GM18867 (cell line): ENCODE measurements around the gene KLRC1.
"Not testable (repeated sequence)": the region's sequence is repeated elsewhere in the genome, so short reads cannot be mapped to it uniquely, and the experiment has no call there.

Experiments
- ATAC-seq: cut with Tn5 transposase; IDR thresholded peaks from one replicate; pipeline ENCODE4 v1.9.1; 2021; ENCODE audit warnings: mild to moderate bottlenecking, moderate library complexity; ENCODE audit not compliant: unreplicated experiment

The KLRC1 gene

DNA sequence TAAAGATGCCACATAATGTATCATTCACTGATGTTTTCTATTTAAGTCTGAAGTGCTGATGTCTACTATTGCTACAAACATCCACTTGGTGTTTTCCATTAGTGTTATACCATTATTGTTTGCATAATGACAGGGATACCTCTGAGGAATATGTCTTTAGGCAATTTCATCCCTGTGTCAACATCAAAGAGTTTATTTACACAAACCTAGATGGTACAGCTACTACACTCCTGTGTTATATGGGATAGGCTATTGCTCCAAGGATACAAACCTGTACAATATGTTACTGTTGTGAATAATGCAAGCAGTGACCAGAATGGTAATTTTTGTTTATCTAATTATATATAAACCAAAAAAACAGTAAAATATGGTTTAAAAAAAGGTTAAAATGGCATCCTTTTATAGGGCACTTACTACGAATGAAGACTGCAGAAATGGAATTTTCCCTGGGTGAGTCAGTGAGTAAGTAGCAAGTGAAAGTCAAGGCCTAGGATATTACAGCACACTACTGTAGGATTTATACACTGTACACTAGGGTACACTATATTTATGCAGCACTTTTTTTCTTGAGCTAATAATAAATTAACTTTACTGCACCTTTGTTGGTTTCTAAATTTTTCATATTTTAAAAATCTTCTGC is 28.8 kb downstream of the KLRC1 start:
- ATAC-seq: not testable (repeated sequence)

DNA sequence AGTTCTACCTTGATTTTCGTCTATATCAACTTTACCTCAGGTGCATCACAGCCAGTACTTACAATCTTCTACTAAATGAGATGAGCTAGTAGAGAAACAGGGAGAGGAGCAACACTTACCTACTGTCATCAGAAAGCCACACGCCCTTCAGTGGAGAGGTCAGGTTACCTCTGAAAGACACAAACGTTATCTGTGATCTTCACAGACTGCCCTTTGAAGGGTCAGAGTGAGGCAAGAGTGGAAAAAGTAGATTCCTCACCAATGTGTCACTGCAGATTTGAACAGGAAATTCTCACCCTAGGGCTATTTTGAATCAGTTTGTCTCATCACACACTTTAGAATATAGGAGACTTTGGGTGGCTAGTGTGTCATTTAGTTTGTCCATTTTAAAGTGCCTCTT is 31.0 kb downstream of the KLRC1 start:
- ATAC-seq: not testable (repeated sequence)

DNA sequence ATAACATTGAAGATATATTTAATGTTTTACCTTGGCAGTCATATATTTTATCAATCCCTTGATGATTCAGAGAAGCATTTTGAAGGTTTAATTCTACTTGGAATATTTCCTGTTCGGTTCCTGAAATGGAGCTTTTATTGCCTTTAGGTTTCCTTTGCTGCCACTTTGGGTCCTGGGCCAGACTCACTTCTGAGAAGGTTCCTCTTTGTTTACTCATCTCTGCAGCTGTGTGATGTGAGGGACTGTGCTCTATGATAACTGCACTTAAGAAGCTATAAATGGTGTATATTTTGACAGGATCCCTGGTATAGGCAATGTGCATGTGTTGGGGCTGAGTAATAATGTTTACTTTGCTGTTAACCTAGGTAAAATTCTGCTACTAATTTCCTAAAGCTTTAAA is 32.8 kb downstream of the KLRC1 start, which contains the start of gene KLRC3:
TSS of gene KLRC3 (minus strand) at position 262 of the 400 bp plus-strand sequence. CDS start at position 217, 45 bp downstream.
- ATAC-seq: not testable (repeated sequence)

DNA sequence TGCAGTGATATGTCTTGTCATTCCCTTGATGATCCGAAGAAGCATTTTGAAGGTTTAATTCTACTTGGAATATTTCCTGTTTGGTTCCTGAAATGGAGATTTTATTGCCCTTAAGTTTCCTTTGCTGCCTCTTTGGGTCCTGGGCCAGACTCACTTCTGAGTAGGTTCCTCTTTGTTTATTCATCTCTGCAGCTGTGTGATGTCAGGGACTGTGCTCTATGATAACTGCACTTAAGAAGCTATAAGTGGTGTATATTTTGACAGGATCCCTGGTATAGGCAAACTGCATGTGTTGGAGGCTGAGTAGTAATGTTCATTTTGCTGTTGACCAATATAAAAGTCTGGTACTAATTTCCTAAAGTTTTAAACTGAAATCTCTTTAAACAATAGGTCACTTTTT is 43.8 kb downstream of the KLRC1 start, which contains the start of gene KLRC4:
TSS of gene KLRC4 (minus strand) at position 366 of the 400 bp plus-strand sequence. CDS start at position 184, 182 bp downstream.
- no peak for ATAC-seq

DNA sequence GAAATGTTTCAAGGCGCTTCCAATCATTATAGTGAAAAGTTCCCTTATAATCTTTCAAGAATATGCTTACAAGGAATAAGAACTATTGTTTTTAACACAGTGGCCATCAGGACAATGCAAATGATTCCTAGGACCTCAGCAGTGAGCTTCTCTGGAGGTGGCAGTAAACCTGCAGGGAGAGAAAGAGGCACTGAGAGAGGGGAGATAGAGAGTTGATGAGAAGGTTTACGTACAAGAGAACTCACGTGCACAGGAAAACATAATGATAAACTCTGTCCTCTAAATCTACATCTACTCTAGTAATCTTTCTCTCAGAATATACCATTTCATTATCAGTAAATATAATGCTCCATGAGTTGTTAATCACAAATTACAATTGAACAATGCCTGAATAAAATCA is 44.3 kb downstream of the KLRC1 start:
- ATAC-seq: no peak

DNA sequence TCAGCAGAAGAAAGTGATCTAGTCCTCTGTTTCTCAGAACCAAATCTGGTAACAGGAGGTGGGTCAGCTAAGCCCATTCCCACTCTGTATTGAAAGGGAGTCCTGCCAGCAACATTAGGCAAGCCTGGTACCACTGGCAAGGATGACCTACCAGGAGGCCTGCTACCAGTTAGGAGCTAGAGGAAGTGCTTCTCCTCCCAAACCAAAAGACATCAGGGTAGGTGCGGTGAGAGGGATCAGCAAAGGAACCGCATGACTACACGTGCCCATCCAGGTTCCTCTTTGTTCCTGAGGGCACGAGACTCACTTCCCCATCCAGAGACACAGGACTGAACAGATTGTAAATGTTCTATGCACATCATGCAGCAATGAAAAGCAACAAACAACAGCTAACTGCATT is 46.5 kb downstream of the KLRC1 start:
- no peak for ATAC-seq

GRCh38 chr12:10405294-10405693 is 47.9 kb downstream of the KLRC1 start:
- no peak for ATAC-seq

GRCh38 chr12:10404798-10405197 is 48.4 kb downstream of the KLRC1 start:
- no peak for ATAC-seq

DNA sequence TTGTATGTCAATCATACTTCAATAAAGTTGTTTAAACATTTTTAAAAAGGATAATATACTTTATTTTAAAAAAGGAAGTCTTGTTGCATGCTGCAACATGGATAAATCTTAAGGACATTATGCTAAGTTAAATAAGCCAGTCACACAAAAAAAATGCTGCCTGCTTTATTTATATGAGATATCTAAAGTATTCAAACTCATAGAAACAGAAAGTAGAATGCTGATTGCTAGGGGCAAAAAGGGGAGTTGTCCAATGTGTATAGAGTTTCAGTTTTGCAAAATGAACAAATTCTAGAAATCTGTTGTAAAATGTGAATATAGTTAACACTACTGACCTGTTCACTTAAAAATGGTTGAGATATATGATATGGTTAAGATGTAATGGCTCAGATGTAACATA is 52.3 kb downstream of the KLRC1 start:
- no peak for ATAC-seq

GRCh38 chr12:10398168-10398567 is 55.0 kb downstream of the KLRC1 start:
- ATAC-seq: no peak

DNA sequence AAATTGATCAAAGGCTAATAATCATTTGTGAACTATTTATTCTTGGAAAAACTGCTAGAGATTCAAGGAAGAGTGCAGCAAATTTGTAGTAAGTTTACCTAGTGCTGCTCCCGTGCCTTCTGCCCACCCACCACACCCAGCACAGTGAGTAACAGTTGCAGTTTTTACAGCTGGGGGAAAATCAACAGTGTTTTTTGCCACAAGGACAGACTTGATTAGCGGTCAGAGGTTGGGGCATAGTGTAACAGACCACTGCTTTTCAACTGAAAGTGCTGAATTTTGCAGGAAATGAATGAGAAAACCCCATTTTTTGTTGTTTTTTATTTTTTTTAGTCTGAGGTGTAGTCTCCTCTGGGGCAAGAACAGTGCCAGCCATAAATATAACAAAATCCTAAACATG is 55.9 kb downstream of the KLRC1 start:
- no peak for ATAC-seq

DNA sequence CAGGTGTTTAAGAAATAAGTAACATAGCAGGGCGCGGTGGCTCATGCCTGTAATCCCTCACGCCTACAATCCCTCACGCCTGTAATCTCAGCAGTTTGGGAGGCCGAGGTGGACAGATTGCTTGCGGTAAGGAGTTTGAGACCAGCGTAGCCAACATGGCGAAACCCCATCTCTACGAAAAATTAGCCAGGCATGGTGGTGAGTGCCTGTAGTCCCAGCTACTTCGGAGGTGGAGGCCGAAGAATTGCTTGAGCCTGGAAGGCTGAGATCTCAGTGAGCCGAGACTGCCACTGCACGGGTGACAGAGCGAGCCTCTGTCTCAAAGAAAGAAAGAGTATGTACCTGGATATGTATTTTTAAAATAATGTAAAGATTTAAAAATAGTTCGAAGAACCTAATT is 57.0 kb downstream of the KLRC1 start:
- ATAC-seq: not testable (repeated sequence)
